Ecto neural progenitor cell (in vitro differentiated cells): ENCODE measurements around the gene SUSD4.
A peak's percentile ranks its signal among the peaks of the same experiment; 100 is the strongest.
"Not testable (repeated sequence)": the region's sequence is repeated elsewhere in the genome, so short reads cannot be mapped to it uniquely, and the experiment has no call there.

ENCODE experiments used
- DNase-seq: peaks from one replicate; pipeline ENCODE4 v3.0.0-alpha.2; 2018; ENCODE audit warnings: low spot score

The SUSD4 gene

DNA sequence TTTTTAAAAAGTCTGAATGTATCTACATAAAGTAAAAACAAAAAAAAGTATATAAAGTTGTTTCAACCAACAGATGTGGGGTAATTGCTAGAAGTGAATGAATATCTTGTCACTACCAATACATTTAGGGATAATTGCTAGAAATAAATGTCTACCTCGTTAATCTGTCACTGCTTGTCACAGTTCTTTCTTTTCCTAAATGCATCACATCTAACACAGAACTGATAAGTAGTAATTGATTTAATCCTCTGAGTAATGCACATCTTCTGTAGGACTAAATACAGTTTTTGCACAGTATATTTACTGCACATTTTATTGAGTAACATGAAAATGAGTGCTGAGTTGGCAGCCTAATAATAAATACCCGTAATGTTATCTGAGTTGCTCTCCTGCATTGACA, 72.2 kb downstream of the SUSD4 start:
- no peak for DNase-seq

DNA sequence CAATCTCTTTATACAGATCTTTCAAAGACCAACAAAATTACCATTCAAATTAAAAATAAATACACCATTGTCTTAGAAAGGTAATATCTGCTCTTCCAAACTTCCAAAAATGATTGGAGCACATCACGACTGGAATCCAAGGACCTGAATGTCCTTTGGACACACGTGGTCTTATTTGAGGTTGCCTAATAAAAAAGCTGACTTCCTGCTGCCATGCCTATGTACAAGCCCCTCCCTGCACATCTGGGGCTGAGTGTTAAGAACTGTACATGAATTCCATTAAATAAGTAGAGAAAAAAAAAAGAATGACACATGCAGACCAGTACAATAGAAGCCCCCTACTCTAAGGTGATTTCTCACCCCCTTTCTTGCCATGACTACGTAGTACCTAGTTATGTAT, 73.6 kb downstream of the SUSD4 start:
- no peak for DNase-seq

DNA sequence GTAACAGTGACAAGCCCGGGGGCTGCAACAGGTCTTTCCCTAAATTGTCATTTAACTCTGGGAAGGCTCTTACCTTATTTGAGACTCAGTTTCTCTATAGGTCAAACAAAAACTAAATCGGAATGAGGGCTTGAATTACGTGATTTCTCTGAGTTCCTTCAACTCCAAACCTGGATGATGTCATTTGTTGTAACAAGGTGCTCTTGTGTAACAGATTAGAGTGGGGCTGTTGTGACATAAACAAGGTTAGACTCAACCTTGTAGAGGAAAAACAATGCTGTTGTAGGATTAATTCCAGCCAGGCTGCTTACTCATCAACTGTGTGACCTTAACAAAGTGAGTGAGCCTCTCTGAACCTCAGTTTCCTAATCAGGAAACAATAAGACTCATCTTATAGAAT, 74.4 kb downstream of the SUSD4 start:
- no peak for DNase-seq

DNA sequence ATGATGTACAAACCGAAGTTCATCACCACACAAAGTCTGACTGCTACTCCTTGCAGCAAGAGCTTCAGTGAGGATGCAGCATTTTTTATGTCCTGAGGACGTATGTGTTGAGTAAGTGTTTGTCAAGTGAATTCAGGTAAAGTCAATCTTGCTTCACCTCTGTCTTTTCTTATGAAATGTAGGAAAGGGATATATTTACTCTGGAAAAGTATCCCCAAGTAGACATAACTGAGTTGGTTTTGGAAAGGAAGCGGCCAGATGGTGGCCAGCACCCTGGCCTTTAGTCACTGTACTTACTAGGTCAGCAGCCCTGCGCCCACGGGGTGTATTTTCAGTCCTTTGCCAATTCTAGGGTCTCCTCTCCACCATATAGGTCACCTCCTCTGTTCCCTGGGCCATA, 75.2 kb downstream of the SUSD4 start:
- no peak for DNase-seq

DNA sequence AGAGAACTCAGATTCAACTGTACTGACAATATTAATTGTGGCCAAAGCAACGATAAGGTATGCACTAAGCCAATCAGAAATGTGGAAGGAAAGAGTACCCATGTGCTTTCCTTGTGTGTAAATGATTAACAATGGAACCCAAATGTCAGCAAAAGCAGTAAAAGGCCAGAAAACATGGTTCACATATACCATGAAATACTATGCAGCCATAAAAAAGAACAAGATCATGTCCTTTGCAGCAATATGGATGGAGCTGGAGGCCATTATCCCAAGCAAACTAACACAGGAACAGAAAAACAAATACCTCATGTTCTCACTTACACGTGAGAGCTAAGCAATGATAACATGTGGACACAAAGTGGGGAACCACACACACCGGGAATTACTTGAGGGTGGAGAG, 78.5 kb downstream of the SUSD4 start:
- no peak for DNase-seq

DNA sequence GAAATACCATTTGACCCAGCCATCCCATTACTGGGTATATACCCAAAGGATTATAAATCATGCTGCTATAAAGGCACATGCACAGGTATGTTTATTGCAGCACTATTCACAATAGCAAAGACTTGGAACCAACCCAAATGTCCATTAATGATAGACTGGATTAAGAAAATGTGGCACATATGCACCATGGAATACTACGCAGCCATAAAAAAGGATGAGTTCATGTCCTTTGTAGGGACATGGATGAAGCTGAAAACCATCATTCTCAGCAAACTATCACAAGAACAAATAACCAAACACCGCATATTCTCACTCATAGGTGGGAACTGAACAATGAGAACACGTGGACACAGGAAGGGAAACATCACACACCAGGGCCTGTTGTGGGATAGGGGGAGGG, 80.3 kb downstream of the SUSD4 start:
- not testable (repeated sequence) for DNase-seq

DNA sequence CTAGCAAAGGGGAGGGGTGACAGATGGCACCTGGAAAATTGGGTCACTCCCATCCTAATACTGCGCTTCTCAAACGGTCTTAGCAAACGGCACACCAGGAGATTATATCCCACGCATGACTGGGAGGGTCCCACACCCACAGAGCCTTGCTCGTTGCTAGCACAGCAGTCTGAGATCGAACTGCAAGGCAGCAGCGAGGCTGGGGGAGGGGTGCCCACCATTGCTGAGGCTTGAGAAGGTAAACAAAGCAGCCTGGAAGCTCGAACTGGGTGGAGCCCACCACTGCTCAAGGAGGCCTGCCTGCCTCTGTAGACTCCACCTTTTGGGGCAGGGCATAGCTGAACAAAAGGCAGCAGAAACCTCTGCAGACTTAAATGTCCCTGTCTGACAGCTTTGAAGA, 85.7 kb downstream of the SUSD4 start:
- not testable (repeated sequence) for DNase-seq

DNA sequence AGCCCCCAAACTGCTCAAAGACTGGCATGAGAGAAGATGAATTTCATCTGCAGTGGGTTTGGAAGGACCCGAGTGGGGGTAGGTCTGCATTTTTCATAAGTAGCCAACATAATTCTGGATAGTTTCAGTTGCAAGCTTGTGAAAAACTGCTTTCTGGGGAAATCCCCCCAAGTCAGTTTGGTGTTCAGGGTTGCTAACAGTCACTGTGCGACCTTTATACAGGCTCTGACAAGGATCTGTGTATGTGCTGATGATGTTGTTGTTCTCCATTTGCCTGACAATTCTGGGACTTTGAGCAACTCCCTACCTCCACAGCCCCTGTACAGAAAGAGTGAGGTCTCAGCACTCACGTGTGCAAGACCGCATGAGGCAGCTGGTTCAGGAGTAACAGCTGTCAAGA, 87.9 kb downstream of the SUSD4 start:
- no peak for DNase-seq

DNA sequence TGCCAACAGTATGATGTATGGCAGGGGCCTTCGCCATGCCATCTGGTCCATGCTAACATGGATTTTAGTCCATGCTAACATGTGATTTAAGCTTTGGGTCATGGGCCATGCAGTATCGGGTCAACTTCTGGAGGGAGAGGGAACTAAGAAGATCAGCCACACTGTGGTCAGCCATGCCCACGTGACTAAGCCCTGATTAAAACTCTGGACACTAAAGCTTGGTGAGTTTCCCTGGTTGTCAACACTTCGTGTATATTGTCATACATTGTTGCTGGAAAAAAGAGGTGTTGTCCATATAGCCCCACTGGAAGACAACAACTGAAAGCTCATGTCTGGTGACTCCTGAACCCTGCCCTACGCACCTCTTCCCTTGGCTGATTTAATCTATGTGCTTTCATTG, 90.5 kb downstream of the SUSD4 start:
- no peak for DNase-seq

DNA sequence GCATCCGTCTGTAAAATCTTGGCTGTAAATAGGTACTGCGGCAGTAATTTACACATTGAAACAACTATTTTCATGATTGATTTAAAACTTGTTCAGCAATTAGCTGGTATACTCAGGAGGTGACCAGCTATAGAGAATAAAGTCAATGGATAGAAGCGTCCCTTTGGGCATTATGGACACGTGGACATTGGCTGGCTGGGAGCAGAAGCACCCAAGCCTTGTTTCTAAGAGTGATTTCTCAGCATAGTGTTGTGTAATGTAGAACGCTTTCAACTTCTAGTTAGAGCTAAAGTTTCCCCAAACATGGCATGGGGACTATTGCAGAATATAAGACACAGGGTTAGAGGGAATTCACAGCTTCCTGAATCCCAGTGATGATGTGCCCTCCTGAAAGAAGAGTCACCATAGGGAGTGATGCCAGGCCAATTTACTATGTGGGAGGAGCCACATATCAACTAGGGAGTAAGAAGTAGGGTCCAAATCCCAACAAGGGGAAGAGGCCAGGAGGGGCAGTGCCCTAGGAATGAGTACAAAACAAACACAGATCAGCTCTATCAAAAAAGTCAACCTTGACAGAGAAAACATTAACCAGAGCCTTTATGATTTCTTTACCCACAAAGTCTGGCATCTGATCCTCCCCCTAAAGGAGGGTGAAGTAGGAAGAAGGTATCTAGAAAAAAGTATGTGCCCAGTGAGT, 92.7 kb downstream of the SUSD4 start:
- DNase-seq = no peak

DNA sequence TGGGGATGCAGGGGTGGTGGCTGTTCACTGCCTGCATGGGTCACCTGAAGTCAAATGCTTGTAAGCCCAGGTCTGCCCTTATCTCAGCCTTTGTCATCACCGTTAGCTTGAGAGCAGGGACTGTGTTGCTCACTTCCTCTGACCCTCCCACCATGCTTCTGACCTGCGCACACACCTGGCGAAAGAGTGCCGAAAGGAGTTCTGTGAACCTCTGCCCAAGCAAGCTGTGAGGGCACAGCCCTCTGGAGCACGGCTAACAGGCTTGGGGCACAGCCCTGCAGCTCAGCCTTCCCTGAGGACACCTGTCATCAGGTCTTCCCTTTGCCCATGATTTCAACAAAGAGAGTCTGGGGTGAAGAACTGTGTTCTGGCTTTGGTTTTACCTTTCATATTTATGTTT, 93.8 kb downstream of the SUSD4 start:
- DNase-seq = no peak

DNA sequence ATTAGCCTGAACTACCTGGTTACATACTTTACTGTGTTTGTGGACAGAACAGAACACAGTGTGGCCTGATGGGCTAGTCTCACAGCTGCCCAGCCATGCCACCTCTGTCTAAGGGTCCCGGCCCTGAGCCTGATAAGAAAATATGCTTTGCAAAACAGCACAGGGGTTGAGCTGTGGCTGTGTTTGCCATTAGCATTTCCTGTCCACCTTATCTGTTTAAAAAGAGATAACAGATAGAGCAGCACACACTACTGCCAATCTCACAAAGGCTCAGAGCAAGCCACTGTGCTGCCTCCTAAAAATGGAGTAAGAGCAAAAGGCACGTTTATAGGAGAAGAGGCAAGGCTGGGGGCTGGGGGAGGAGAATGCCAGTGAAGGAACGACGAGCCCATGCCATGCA, 95.0 kb downstream of the SUSD4 start:
- no peak for DNase-seq

DNA sequence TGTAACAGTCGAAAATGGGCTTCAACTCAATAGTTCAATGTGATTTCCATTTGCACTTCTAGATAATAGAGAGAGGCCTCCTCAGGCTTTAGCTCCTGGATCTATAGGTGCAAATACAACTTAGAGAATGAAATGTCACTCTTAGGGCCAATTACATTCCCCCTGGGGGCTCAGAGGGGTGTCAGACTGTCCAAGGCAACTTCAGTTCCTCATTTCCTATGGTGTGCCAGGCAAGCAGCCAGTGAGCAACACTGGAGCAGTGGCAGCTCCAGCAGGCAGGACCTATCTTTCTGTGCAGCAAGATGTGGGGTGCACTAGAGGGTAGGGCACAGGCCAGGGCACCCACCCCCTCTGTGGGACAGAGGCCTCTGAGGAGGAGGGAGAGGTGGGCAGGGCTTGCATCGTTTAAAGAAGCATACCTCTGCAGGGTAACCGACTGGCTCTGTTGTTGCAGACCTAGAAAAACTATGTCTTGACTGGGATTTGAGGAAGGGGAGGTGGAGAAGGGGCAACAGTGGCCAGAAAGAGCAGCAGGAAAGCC, 97.3 kb downstream of the SUSD4 start:
- no peak for DNase-seq

DNA sequence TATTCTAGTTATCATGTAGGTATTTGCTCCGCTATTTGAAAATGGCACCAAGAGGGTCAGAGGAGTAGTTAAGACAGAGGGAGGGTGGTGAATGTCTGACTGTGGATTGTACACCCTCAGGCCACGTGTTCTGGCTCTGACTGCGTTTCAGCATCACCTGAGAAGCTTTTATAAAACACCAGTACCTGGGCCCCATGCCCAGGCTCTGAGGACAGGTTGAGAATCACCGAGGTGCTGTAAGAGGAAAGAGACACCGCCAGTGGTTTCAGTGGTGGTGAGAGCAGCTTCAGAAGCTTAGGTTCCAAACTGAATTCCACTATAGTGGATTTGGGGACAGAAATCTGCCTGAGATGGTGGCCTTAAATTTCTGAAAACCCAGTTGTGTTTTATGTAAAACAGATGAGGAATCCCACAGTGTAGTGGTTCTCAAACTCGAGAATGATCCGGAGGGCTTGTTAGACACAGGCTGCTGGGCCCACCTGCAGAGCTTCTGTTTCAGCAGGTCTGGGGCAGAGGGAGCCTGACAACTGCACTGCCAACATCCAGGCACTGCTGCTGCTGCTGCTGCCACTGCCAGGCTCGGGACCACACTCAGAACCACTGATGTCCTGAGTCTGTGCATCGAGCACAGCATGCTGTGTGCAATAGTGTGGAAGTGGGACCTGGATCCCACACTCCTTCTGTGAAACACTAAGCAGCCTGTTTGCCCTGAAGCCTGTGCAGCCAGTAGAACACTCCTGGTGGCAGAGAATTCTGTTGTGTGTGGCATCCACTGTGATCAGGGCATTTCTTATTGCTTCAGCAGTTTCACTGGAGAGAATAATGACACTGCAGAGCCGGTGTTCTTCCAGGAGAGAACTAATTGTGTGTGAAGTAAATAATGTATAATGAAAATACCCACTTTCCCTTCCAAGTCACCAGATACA, 98.7 kb downstream of the SUSD4 start:
- DNase-seq = no peak

DNA sequence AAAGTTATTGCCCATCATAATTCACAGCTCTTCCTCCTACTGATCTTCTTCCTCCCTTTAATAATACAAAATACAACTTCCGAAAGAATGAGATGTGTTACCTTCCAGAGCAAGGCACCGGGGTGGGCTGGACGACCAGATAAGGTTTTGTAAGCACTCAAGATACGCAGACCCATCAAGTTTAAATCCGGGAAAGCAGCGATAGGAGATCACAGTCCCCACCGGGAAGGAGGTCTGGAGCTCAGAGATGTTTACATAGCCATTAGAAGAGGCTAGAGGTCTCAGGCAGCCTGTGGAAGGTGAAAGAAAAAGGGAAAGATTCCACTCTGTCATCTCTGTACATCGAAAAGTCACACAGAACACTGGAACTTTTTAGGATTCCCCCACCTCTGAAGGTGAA, 99.4 kb downstream of the SUSD4 start:
- no peak for DNase-seq

DNA sequence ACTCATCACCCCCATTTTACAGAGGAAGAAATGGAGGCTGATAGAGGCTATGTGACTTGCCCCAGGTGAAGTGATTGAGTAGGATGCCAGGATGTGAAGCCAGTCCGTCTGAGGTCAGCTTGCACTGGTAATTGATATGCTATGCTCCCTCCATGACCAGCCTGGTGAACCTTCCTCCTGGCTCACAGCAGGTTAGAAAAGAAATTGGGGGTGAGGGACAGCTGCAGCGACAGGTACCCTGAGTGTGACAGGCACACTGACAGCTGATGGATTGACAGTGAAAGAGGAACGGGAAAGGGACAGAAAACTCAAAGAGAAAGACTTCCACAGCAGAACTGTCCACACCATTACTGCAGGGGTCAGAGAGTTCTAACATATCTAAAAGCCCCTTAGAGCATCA, 102.1 kb downstream of the SUSD4 start:
- peak; percentile 18 for DNase-seq

DNA sequence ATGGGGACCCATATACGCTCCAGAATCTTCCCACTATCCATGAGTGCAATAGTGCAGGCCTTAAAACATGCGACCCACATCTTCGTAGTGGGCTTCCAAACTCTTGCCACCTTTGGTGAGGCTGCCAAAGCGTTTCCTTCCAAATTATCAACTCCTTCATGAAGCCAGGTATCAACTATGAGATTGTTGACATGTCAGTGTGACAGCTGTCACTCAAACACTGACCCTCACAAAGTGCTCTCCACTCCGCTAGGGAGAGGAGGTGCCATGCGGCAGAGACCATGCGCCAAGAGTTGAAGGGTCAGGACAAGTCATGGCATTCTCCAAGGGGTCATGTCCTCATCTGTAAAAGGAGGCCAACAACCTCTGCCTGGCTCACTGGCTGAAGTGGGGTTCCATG, 103.3 kb downstream of the SUSD4 start:
- no peak for DNase-seq

DNA sequence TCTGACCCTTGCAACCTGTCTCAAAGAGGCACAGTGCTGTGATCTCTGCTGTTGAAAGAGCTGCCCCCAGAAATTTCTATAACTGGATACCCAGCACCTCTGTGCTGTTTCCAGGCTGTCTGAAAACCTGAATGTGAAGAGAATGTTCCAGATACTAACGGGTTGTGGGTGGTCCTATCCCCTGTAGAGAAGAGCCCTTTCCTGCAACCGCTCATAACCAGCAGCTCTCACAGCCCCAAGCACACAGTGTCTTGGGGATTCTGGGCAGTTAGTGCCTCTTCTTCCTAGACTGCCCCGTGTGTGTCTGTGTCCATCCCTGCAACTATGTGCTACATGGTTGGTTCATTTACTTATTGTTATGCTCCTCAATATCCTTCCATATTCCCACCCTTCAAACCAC, 104.5 kb downstream of the SUSD4 start:
- no peak for DNase-seq

DNA sequence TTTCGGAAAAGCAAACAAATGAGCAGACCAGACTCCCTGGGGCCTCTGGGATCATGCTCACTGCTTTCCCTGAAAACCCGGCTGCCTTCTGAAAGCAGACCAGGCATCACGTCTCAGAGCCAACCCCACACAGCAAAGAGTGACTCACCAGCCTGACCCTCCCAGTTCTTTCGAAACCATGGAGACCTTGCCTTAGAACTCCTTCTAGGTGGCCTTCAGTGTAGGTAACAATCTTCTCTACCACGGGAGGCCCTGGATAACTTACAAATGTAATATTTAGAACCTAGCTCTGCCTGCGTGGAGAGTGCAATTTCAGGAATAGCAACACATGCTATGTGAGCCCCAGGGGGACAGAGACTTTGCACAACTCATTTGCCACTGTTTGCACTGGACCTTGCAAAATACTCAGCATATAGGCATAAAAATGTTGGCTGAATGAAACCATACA, 105.2 kb downstream of the SUSD4 start:
- DNase-seq = no peak

DNA sequence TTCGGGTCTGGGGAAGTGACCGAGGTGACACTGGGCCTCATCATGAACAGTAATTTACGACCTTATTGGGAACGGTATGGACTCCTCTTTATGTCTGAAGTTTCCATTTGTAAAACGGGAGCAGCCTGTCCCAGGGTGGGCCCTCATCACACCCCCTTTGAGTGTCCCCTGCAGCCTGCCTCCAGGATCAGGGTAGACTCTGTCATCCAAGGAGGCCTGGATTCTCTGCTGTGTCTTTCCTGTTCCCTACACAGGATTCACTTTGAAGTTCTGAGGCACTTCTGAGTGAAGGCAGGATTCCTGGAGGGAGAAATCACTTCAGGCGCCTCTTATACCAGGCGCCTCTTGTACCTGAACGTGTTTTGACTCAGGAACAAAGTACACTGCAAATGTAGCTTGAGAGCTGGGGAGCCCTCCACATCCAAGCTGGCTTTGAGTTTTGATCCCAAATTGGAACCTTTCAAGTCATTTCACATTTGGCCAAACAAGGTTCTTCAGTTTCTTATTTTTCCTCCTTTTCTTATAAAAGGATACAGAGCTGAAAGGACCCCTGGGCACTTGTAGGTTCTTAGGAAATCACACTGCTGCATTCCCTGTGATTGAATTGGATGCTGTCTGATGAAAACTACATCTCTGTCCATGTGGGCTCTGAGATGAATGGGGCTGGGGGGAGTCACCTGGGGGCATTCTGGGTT, 106.0 kb downstream of the SUSD4 start:
- DNase-seq = no peak

DNA sequence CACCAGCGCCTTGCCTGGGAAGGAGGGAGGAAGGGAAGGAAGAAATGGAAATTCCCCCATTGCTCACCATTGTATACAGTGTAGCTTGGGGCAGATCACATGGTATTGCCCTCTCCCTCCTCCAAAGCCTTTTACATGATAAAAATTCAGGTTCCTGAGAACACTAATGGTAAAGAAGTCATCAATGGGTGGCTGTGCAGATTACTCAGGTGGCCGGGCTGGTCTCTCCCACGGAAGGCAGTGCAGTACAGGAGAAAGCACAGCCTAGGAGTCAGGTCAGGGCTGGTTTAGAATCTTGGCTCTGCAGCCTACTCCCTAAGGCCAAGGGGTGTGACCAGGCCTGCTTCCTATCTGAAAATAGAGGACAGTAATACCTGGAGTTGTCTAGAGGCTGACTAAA, 107.9 kb downstream of the SUSD4 start:
- DNase-seq = no peak

DNA sequence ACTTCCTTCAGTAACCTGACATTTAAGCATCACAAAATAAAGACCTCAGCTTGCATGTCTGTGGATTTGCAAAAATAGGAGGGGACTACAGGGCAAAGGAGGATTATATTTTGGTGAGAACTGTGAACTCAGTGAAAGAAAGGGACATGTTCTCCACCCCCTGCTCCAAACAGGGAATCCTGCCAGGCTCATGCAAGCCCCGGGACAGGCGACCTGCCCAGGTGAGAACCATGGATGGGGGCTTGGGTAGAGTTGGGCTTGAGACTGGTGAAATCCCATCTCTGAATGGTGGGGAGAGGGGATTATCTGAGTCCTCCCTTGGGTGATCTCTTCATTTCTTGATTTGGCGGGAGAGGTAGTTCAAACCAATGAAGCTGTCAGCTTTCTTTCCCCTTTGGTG, 110.1 kb downstream of the SUSD4 start:
- DNase-seq = no peak

DNA sequence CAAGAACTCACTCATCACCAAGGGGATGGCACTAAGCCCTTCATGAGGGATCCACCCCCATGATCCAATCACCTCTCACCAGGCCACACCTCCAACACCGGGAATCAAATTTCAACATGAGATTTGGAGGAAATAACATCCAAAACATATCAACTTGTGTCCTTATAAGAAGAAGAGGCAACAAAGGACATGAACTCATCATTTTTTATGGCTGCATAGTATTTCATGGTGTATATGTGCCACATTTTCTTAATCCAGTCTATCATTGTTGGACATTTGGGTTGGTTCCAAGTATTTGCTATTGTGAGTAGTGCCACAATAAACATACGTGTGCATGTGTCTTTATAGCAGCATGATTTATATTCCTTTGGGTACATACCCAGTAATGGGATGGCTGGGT, 112.6 kb downstream of the SUSD4 start:
- not testable (repeated sequence) for DNase-seq
